ENCODE measurements around the gene CDH13. TPM values are rescaled to one million over a fixed set of nuclear protein-coding genes. Genes with fewer than 3 reads are reported as not detected.

Gene CDH13
- total RNA-seq, 2 donors from 2014 or later = 2.4 to 6.3 TPM

- H3K36me3 ChIP-seq = no peaks in the 10 kb centered on the region
- TF ChIP-seq CTCF (IDR thresholded peaks at IDR 0.05) = no peak
- DNase-seq = no peak
- intact Hi-C loops (cut with DNase I) = no loop called here
- H3K27ac ChIP-seq = no peak overlapping the region
- H3K9me3 ChIP-seq = no peaks in the 10 kb centered on the region
- H3K9ac ChIP-seq (ENCODE audit: low read depth in 2 of 2, low read length in 2 of 2) = no peak overlapping the region
- no peak overlapping the region for H3K4me3 ChIP-seq
- no peaks in the 10 kb centered on the region for H3K27me3 ChIP-seq
- H3K4me1 ChIP-seq = no peaks in the 10 kb centered on the region
Measured at GRCh38 chr16:82612263-82612662, 14.5 kb upstream of the CDH13 start.

GRCh38 chr16:82616356-82616755 lies 10.4 kb upstream of the CDH13 start:
- Histone ChIP-seq H3K9me3 (no peaks in the 10 kb centered on the region), H3K9ac (ENCODE audit: low read depth in 2 of 2, low read length in 2 of 2) (no peak overlapping the region), H3K27ac (no peak overlapping the region), H3K4me1 (no peaks in the 10 kb centered on the region), H3K27me3 (no peaks in the 10 kb centered on the region), H3K36me3 (no peaks in the 10 kb centered on the region), H3K4me3 (no peak overlapping the region)
- DNase-seq = no peak
- intact Hi-C loops (cut with DNase I) = no loop called here
- no peak for TF ChIP-seq CTCF (IDR thresholded peaks at IDR 0.05)

- intact Hi-C loops (cut with DNase I) = loop anchor here (10.0 kb wide), 1 partner anchor 583 kb away; no protein-coding TSS in a partner anchor
Measured at GRCh38 chr16:82621781-82622180, 5.0 kb upstream of the CDH13 start.

GRCh38 chr16:82623241-82623640 lies 3.5 kb upstream of the CDH13 start:
- peaks cover 17% of the 10 kb centered on the region for H3K27me3 ChIP-seq
- intact Hi-C loops (cut with DNase I) = loop anchor here (10.0 kb wide), 1 partner anchor 582 kb away; no protein-coding TSS in a partner anchor
- TF ChIP-seq CTCF (IDR thresholded peaks at IDR 0.05) = no peak

More at GRCh38 chr16:82621781-82622180, 5.0 kb upstream of the CDH13 start:
- Histone ChIP-seq H3K36me3 (no peaks in the 10 kb centered on the region), H3K4me1 (no peaks in the 10 kb centered on the region), H3K27me3 (peaks cover 3% of the 10 kb centered on the region), H3K9me3 (no peaks in the 10 kb centered on the region), H3K9ac (ENCODE audit: low read depth in 2 of 2, low read length in 2 of 2) (no peak overlapping the region), H3K4me3 (no peak overlapping the region), H3K27ac (no peak overlapping the region)
- DNase-seq = no peak
- no peak for TF ChIP-seq CTCF (IDR thresholded peaks at IDR 0.05)

GRCh38 chr16:82625066-82625968 lies 1.5 kb upstream of the CDH13 start:
- H3K36me3 ChIP-seq = no peaks in the 10 kb centered on the region
- intact Hi-C loops (cut with DNase I) = loop anchor here (10.0 kb wide), 1 partner anchor 579 kb away; no protein-coding TSS in a partner anchor
- peaks cover 5% of the 10 kb centered on the region for H3K4me1 ChIP-seq
- H3K27me3 ChIP-seq = peaks cover 26% of the 10 kb centered on the region
- no peak overlapping the region for H3K4me3 ChIP-seq
- TF ChIP-seq CTCF (IDR thresholded peaks at IDR 0.05) = no peak
- no peak overlapping the region for H3K27ac ChIP-seq
- no peaks in the 10 kb centered on the region for H3K9me3 ChIP-seq
- no peak for DNase-seq
- no peak overlapping the region for H3K9ac ChIP-seq (ENCODE audit: low read depth in 2 of 2, low read length in 2 of 2)

More at GRCh38 chr16:82623241-82623640, 3.5 kb upstream of the CDH13 start:
- DNase-seq = no peak
- Histone ChIP-seq H3K9ac (ENCODE audit: low read depth in 2 of 2, low read length in 2 of 2) (no peak overlapping the region), H3K4me3 (no peak overlapping the region), H3K27ac (no peak overlapping the region), H3K9me3 (no peaks in the 10 kb centered on the region), H3K4me1 (peaks cover 5% of the 10 kb centered on the region), H3K36me3 (no peaks in the 10 kb centered on the region)
